Neural cell (in vitro differentiated cells): Measurements from ENCODE around the gene ANO1. TPM values are rescaled to one million over a fixed set of nuclear protein-coding genes. Genes with fewer than 3 reads are reported as not detected.

ENCODE experiments used
- H2AFZ ChIP-seq: fragments of 200-600, 300-800 bp; sonication (generic), shearing (Covaris generic); 2 replicates; pipeline ENCODE4 v1.6.0; 2014; ENCODE audit warnings: low read depth, mild to moderate bottlenecking, antibody characterized with exemption, low read length, moderate library complexity
- H3F3A ChIP-seq: fragments of 200-600 bp; shearing (Covaris generic); 2 replicates; pipeline ENCODE4 v1.6.1; 2016; ENCODE audit warnings: mild to moderate bottlenecking, moderate library complexity, mixed read lengths, antibody characterized with exemption, low read length; ENCODE audit not compliant: insufficient read depth, poor library complexity, severe bottlenecking
- H3K27ac ChIP-seq: fragments of 200-600, 300-800 bp; sonication (generic), shearing (Covaris generic); 2 replicates; pipeline ENCODE4 v1.5.1; 2014; ENCODE audit warnings: mild to moderate bottlenecking, low read length, moderate library complexity
- H3K27me3 ChIP-seq: fragments of 300-800, 200-600 bp; sonication (generic), shearing (Covaris generic); 2 replicates; pipeline ENCODE4 v1.6.0; 2014; ENCODE audit warnings: mild to moderate bottlenecking, low read depth, low read length, moderate library complexity; ENCODE audit not compliant: insufficient read depth
- H3K36me3 ChIP-seq: fragments of 300-800, 200-600 bp; sonication (generic), shearing (Covaris generic); 2 replicates; pipeline ENCODE4 v1.5.1; 2014; ENCODE audit warnings: mild to moderate bottlenecking, antibody characterized with exemption, low read length, moderate library complexity; ENCODE audit not compliant: insufficient read depth
- H3K4me2 ChIP-seq: fragments of 300-800, 200-600 bp; sonication (generic), shearing (Covaris generic); 2 replicates; pipeline ENCODE4 v1.6.0; 2014; ENCODE audit warnings: mild to moderate bottlenecking, low read length
- H3K4me3 ChIP-seq: fragments of 300-800, 200-600 bp; sonication (generic), shearing (Covaris generic); 2 replicates; pipeline ENCODE4 v1.5.1; 2014; ENCODE audit warnings: mild to moderate bottlenecking, low read length, moderate library complexity
- H3K79me2 ChIP-seq: fragments of 200-600 bp; shearing (Covaris generic); replicated peaks from 2 replicates; pipeline ENCODE4 v1.6.0; 2014; ENCODE audit warnings: mild to moderate bottlenecking, low read length, moderate library complexity; ENCODE audit not compliant: insufficient read depth
- H3K9ac ChIP-seq: fragments of 300-800, 200-600 bp; sonication (generic), shearing (Covaris generic); 2 replicates; pipeline ENCODE4 v1.6.1; 2016; ENCODE audit warnings: mild to moderate bottlenecking, low read length, mixed read lengths
- H3K9me2 ChIP-seq: fragments of 200-600 bp; shearing (Covaris generic); 2 replicates; pipeline ENCODE4 v1.6.1; 2016; ENCODE audit warnings: mild to moderate bottlenecking, low read length, mixed read lengths; ENCODE audit not compliant: insufficient read depth
- H3K9me3 ChIP-seq: fragments of 200-600, 300-800 bp; sonication (generic), shearing (Covaris generic); 2 replicates; pipeline ENCODE4 v1.6.1; 2016; ENCODE audit warnings: mild to moderate bottlenecking, mixed run types, low read length, moderate library complexity, mixed read lengths
- H4K20me1 ChIP-seq: fragments of 200-600 bp; shearing (Covaris generic); 2 replicates; pipeline ENCODE4 v1.6.1; 2016; ENCODE audit warnings: mild to moderate bottlenecking, mixed run types; ENCODE audit not compliant: insufficient read depth
- EP300 ChIP-seq: fragments of 450-650 bp; conservative IDR thresholded peaks from 2 replicates; pipeline ENCODE4 v1.6.1; 2014; ENCODE audit warnings: antibody characterized with exemption, mild to moderate bottlenecking, moderate library complexity; ENCODE audit not compliant: poor library complexity, severe bottlenecking
- EZH2 ChIP-seq: fragments of 200-600, 300-800 bp; shearing (Covaris generic), sonication (generic); IDR thresholded peaks from 2 replicates; pipeline ENCODE4 v1.6.1; 2014; ENCODE audit warnings: antibody characterized with exemption, low read length, borderline replicate concordance, mild to moderate bottlenecking; ENCODE audit not compliant: insufficient read depth, poor library complexity, severe bottlenecking
- MXI1 ChIP-seq: fragments of 450-650 bp; conservative IDR thresholded peaks from 2 replicates; pipeline ENCODE4 v1.6.1; 2014; ENCODE audit warnings: antibody characterized with exemption, mild to moderate bottlenecking; ENCODE audit not compliant: poor library complexity, severe bottlenecking
- POLR2AphosphoS5 ChIP-seq: IDR thresholded peaks from 2 replicates; pipeline ENCODE4 v1.6.1; 2012
- RAD21 ChIP-seq: fragments of 450-650 bp; conservative IDR thresholded peaks from 2 replicates; pipeline ENCODE4 v1.6.1; 2014; ENCODE audit warnings: antibody characterized with exemption, mild to moderate bottlenecking, moderate library complexity
- SMC3 ChIP-seq: fragments of 450-650 bp; conservative IDR thresholded peaks from 2 replicates; pipeline ENCODE4 v1.6.1; 2014; ENCODE audit warnings: antibody characterized with exemption, mild to moderate bottlenecking, moderate library complexity; ENCODE audit not compliant: poor library complexity
- TAF1 ChIP-seq: IDR thresholded peaks from 2 replicates; pipeline ENCODE4 v1.6.1; 2012; ENCODE audit warnings: low read depth
- polyA plus RNA-seq: library from polyadenylated mRNA; depleted of rRNA; stranded (reverse); fragments of >200 nt; gene quantifications from 2 replicates; pipeline ENCODE4 v1.2.3, GENCODE V29; 2014
- TF ChIP-seq, protein P1 (sequence below): fragments of 450-650 bp; IDR thresholded peaks from 2 replicates; pipeline ENCODE4 v1.5.1; 2014; ENCODE audit warnings: antibody characterized with exemption, mild to moderate bottlenecking, moderate library complexity; ENCODE audit not compliant: poor library complexity, severe bottlenecking
- TF ChIP-seq, protein P2 (sequence below): IDR thresholded peaks from 2 replicates; pipeline ENCODE4 v1.6.1; 2012; ENCODE audit warnings: borderline replicate concordance

Gene ANO1
- polyA plus RNA-seq, 1 donor from 2014 or later: not detected

DNA sequence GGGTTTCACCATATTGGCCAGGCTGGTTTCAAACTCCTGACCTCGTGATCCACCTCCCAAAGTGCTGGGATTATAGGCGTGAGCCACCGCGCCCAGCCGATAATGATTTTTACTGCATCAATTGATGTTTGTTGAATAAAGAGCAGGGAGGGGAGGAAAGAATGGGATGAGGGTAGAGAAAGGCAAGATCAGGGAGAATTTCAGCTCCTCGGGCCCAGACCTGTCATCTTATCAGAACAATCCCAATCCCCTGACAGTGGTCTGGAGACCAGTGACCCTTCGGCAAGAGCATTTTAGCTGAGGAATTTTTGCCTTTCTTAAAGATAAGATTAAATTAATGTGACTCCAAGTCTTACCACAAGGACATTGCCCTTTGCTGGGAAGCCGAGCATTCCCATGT, 15.0 kb upstream of the ANO1 start:
- Histone ChIP-seq H4K20me1 (no peaks in the 10 kb centered on the region), H3K4me3 (no peak overlapping the region), H3K27me3 (no peaks in the 10 kb centered on the region), H2AFZ (no peak overlapping the region), H3K79me2 (no peaks in the 10 kb centered on the region), H3K36me3 (no peaks in the 10 kb centered on the region), H3K27ac (no peak overlapping the region), H3K9ac (no peak overlapping the region), H3K9me2 (no peaks in the 10 kb centered on the region), H3K4me2 (no peak overlapping the region), H3K9me3 (no peaks in the 10 kb centered on the region), H3F3A (no peaks in the 10 kb centered on the region)
- TF ChIP-seq, protein P1, sequence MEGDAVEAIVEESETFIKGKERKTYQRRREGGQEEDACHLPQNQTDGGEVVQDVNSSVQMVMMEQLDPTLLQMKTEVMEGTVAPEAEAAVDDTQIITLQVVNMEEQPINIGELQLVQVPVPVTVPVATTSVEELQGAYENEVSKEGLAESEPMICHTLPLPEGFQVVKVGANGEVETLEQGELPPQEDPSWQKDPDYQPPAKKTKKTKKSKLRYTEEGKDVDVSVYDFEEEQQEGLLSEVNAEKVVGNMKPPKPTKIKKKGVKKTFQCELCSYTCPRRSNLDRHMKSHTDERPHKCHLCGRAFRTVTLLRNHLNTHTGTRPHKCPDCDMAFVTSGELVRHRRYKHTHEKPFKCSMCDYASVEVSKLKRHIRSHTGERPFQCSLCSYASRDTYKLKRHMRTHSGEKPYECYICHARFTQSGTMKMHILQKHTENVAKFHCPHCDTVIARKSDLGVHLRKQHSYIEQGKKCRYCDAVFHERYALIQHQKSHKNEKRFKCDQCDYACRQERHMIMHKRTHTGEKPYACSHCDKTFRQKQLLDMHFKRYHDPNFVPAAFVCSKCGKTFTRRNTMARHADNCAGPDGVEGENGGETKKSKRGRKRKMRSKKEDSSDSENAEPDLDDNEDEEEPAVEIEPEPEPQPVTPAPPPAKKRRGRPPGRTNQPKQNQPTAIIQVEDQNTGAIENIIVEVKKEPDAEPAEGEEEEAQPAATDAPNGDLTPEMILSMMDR: no peak
- TF ChIP-seq SMC3 (no peak), EZH2 (no peak), RAD21 (no peak), MXI1 (no peak), POLR2AphosphoS5 (no peak), TAF1 (no peak), EP300 (no peak)
- TF ChIP-seq, protein P2, sequence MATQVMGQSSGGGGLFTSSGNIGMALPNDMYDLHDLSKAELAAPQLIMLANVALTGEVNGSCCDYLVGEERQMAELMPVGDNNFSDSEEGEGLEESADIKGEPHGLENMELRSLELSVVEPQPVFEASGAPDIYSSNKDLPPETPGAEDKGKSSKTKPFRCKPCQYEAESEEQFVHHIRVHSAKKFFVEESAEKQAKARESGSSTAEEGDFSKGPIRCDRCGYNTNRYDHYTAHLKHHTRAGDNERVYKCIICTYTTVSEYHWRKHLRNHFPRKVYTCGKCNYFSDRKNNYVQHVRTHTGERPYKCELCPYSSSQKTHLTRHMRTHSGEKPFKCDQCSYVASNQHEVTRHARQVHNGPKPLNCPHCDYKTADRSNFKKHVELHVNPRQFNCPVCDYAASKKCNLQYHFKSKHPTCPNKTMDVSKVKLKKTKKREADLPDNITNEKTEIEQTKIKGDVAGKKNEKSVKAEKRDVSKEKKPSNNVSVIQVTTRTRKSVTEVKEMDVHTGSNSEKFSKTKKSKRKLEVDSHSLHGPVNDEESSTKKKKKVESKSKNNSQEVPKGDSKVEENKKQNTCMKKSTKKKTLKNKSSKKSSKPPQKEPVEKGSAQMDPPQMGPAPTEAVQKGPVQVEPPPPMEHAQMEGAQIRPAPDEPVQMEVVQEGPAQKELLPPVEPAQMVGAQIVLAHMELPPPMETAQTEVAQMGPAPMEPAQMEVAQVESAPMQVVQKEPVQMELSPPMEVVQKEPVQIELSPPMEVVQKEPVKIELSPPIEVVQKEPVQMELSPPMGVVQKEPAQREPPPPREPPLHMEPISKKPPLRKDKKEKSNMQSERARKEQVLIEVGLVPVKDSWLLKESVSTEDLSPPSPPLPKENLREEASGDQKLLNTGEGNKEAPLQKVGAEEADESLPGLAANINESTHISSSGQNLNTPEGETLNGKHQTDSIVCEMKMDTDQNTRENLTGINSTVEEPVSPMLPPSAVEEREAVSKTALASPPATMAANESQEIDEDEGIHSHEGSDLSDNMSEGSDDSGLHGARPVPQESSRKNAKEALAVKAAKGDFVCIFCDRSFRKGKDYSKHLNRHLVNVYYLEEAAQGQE: no peak

DNA sequence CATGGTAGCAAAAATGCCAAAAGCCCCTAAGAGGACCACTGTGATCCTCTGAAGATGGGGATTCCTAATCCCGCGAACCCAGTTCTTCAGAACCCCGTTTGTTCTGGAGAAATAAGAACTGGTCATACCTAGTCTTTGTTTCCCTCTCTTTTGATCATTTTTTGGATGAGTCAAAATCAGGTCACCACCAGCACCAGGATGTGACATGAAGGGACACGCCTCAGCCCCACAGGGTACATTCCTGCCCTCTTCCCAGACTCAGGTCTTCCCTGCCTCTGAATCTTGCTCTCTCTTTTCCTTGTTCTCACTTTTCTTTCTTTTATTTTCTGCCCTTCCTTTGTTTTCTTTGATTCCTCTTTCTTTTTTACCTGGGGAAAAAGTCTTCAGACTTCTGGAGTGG, 14.6 kb upstream of the ANO1 start:
- Histone ChIP-seq H3F3A (no peaks in the 10 kb centered on the region), H3K27ac (no peak overlapping the region), H3K36me3 (no peaks in the 10 kb centered on the region), H4K20me1 (no peaks in the 10 kb centered on the region), H3K27me3 (no peaks in the 10 kb centered on the region), H3K9me3 (no peaks in the 10 kb centered on the region), H3K9me2 (no peaks in the 10 kb centered on the region), H3K4me2 (no peak overlapping the region), H3K9ac (no peak overlapping the region), H3K4me3 (no peak overlapping the region), H3K79me2 (no peaks in the 10 kb centered on the region), H2AFZ (no peak overlapping the region)
- TF ChIP-seq POLR2AphosphoS5 (no peak), SMC3 (no peak), RAD21 (no peak), MXI1 (no peak), EP300 (no peak), TAF1 (no peak), EZH2 (no peak)
- TF ChIP-seq, protein P2: no peak
- TF ChIP-seq, protein P1: no peak
